Stimulated activated CD4-positive, alpha-beta T cell treated with anti-CD3 and anti-CD28 coated beads, Interleukin-2, amount 100 ng/mL, for 24 hours (primary cell): ENCODE results near the gene EPHA6.

Experiments used
- DNase-seq, 2 donors: peaks; one replicate each; pipeline ENCODE4 v3.0.0-alpha.2; 2020

Gene EPHA6

GRCh38 chr3:96813820-96814650 lies at the start of gene EPHA6:
TSS of gene EPHA6 (plus strand) at chr3:96814594.
- DNase-seq = peak in 1 of 2 donors; percentile 21

GRCh38 chr3:96776818-96777217 lies 37.6 kb upstream of the EPHA6 start:
- DNase-seq = no peak

GRCh38 chr3:96779810-96780209 lies 34.6 kb upstream of the EPHA6 start:
- DNase-seq = no peak

- DNase-seq = no peak
These were observed 18.3 kb upstream of the EPHA6 start for GRCh38 chr3:96796101-96796500.

GRCh38 chr3:96803870-96804269 lies 10.5 kb upstream of the EPHA6 start:
- no peak for DNase-seq

- no peak for DNase-seq
These were observed 8.1 kb upstream of the EPHA6 start for GRCh38 chr3:96806341-96806740.

GRCh38 chr3:96813134-96813819 lies 1.1 kb upstream of the EPHA6 start:
- DNase-seq = peak; percentile 56 to 73

GRCh38 chr3:96814651-96815567 lies 515 bp downstream of the EPHA6 start:
- DNase-seq = no peak

GRCh38 chr3:96831175-96831574 lies 16.8 kb downstream of the EPHA6 start:
- no peak for DNase-seq

GRCh38 chr3:96833301-96833700 lies 18.9 kb downstream of the EPHA6 start:
- no peak for DNase-seq

- no peak for DNase-seq
These were observed 21.9 kb downstream of the EPHA6 start for GRCh38 chr3:96836153-96836915.

GRCh38 chr3:96843505-96844203 lies 29.3 kb downstream of the EPHA6 start:
- no peak for DNase-seq

GRCh38 chr3:96844204-96844514 lies 29.8 kb downstream of the EPHA6 start:
- no peak for DNase-seq

GRCh38 chr3:96852849-96853248 lies 38.5 kb downstream of the EPHA6 start:
- DNase-seq = no peak

GRCh38 chr3:96860882-96861281 lies 46.5 kb downstream of the EPHA6 start:
- DNase-seq = no peak

GRCh38 chr3:96863129-96863740 lies 48.8 kb downstream of the EPHA6 start:
- DNase-seq = peak in 1 of 2 donors; percentile 3

GRCh38 chr3:96865605-96866004 lies 51.2 kb downstream of the EPHA6 start:
- DNase-seq = no peak

GRCh38 chr3:96869316-96869715 lies 54.9 kb downstream of the EPHA6 start:
- DNase-seq = no peak

GRCh38 chr3:96877510-96877909 lies 63.1 kb downstream of the EPHA6 start:
- no peak for DNase-seq

GRCh38 chr3:96900031-96900430 lies 85.6 kb downstream of the EPHA6 start:
- DNase-seq = no peak

- DNase-seq = no peak
These were observed 86.2 kb downstream of the EPHA6 start for GRCh38 chr3:96900566-96900965.

GRCh38 chr3:96915445-96915844 lies 101.1 kb downstream of the EPHA6 start:
- no peak for DNase-seq
